HG03066 (cell line): ENCODE measurements around the gene SNX14.
A peak's percentile ranks its signal among the peaks of the same experiment; 100 is the strongest.
"Not testable (repeated sequence)": the region's sequence is repeated elsewhere in the genome, so short reads cannot be mapped to it uniquely, and the experiment has no call there.

Experiments
- ATAC-seq: cut with Tn5 transposase; IDR thresholded peaks from one replicate; pipeline ENCODE4 v1.9.1; 2021; ENCODE audit warnings: low read depth; ENCODE audit not compliant: unreplicated experiment

SNX14 gene

DNA sequence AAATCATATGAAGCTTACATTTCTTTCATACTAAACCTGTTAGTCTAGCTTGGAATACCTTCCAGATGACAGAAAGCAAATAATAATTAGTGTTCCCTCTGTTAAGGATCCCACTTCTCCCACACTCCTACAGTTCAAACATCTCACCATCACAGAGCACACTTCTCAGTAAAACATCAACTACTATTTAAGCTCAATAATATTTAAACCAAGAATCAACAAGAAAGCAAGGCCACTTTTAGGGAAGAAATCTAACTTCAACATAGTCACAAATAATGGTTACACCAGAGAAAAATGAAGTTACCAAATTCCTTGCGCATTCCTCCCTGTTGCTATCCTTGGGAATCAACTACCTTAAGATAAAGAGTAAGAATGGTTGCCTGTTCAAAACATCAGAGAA, 1.6 kb downstream of the SNX14 start:
- ATAC-seq: no peak

DNA sequence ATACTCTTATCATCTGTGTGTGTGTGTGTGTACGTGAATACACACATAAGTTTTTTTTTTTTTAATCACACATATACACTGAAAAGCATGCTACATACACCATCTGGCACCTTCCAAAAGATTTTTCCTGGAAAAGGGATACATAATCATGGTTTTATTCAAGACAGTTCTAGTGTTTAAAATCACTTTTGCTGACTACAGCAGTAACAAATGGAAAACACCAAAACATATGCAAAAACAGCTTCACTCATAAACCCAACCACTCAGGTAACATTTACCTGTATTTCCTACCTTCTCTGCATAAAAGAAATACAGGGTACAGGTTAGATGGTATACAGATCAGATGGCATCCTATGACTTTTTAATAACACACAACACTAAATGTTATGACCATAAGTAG, 2.5 kb downstream of the SNX14 start:
- no peak for ATAC-seq

DNA sequence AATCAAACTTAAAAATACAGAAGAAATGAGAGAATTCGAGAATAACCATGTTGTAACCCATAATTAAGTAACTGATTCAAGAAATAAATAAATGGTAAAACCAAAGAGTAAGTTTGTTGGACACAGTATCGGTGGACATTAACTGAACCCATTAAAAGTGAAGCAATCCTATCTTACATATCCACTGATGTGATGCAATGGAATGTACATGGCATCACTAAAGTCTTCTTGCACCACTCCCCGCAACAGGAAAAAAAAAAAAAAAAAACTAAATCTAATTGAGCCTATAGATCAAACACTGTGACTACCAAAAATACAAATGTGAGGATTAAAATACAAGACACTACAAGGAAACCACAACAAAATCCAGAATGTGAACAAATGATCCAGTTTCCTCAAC, 7.9 kb downstream of the SNX14 start:
- ATAC-seq: no peak

DNA sequence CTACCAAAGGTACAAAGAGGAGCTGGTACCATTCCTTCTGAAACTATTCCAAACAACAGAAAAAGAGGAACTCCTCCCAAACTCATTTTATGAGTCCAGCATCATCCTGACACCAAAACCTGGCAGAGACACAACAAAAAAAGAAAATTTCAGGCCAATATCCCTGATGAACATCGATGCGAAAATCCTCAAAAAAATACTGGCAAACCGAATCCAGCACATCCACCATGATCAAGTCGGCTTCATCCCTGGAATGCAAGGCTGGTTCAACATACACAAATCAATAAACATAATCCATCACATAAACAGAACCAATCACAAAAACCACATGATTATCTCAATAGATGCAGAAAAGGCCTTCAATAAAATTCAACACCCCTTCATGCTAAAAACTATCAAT, 10.8 kb downstream of the SNX14 start:
- not testable (repeated sequence) for ATAC-seq

DNA sequence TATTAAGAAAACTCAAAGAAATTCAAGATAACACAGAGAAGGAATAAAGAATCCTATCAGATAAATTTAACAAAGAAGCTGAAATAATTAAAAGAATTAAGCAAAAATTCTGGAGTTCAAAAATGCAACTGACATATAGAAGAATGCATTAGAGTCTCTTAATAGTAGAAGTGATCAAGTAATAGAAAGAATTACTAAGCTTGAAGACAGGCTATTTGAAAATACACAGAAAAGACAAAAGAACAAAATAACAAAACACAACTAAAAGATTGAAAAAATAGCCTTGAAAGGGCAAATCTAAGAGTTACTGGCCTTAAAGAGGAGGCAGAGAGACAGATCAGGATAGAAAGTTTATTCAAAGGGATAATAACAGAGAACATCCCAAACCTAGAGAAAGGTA, 12.1 kb downstream of the SNX14 start:
- no peak for ATAC-seq

DNA sequence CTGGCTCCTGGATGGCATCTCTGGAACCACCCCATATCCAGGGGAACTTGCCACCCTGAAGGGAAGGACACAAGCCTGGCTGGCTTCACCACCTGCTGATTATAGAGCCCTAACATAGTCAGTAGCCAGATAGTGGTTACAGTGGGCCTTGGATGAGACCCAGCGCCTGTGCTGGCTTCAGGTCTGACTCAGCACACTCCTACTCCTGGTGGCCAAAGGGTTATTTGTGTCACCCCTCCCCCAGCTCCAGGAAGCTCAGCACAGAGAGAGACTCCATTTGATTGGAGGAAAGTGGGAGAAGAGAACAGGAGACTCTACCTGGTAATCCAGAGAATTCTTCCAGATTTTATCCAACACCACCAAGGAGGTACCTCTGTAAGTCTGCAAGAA, 12.8 kb downstream of the SNX14 start:
- ATAC-seq: peak; percentile 82

DNA sequence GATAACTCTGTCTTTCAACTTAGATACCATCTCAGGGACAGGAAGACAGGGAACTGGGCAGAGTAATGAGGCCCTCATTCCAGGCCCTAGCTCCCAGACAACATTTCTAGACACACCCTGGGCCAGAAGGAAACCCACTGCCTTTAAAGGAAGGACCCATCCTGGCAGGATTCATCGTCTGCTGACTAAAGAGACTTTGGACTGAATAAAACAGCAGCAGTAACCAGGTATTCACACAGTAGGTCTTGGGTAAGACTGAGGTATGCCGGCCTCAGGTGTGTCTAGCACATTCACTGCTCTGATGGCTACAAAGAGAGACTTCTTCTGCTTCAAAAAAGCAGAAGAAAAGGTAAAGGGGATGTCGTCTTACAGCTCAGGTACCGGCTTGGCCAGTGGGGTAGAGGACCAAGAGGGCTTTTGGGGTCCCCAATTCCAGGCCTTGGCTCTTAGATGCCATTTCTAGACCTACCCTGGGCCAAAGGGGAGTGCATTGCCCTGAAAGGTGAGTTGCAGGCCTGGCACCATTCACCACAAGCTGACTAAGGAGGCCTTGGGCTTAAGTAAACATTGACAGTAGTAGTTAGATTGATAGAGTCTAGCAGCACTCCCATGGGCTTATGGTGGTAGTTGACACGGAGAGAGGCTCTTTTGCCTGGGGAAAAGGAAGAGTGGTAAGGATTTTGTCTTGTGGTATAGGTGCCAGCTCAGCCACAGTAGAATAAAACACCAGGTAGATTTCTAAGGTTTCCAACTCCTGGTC, 13.4 kb downstream of the SNX14 start:
- peak; percentile 20 for ATAC-seq

DNA sequence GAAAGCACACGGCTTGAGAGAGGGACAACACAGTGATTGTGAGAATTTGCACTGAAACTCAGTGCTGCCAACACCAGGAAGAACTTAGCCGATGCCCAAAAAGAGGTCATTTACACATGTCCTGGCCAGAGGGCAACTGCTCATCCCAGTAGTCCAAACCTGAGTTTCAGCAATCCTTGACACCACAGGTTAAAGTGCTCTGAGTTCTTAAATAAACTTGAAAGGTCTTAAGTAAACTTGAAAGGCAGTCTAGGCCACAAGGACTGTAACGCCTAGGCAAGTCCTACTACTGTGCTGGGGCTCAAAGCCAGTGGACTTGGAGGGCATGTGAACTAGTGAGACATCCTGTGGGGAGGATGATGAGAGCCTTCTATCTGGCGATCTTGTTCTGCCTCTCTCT, 14.1 kb downstream of the SNX14 start:
- no peak for ATAC-seq

DNA sequence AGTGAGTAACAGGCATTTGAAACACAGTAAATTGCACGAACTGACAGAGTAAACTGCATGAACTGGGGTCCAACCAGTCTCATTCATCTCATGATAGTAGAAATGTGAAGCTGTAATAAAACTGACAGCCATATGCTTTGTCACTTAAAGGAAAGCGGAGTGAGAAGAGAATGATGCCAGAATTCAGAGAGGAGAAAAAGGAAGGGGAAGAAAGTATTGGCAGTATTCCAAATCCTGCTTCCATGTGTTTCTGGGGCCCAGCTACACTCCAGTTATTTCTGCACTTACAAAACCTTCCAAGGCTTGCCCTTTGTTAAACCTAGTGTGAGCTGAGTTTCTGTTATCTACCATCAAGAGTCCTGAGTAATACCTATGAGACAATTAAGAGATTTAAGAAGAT, 17.2 kb downstream of the SNX14 start:
- no peak for ATAC-seq

DNA sequence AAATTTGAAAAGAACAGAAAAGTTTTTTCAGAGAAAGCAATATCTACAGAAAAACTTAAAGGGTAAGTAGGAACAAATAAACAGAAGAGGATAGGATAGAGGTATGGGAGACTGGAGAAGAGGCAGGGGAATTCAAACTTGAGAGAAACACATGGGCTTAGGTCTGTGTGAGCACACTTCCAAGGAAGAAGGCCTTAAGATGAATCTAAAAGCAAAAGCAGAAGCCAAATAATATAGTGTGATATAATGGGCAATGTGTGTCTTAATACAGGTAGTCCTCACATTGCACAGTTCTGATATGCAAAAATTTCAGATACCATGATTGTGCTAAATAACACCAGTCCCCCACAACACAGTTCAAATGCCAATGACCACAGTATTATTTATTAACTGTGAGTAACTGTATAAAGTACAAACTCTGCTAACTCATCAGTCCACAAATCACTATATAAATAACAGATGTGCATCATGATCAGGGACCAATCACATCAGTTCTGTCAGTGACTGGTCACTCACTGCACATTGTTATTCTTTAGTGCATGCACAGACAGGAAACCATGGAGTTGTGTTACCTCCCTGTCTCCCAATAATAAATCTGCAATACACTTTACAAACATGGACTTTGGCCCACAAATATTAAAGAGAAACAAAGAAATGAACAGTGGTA, 18.6 kb downstream of the SNX14 start:
- no peak for ATAC-seq

DNA sequence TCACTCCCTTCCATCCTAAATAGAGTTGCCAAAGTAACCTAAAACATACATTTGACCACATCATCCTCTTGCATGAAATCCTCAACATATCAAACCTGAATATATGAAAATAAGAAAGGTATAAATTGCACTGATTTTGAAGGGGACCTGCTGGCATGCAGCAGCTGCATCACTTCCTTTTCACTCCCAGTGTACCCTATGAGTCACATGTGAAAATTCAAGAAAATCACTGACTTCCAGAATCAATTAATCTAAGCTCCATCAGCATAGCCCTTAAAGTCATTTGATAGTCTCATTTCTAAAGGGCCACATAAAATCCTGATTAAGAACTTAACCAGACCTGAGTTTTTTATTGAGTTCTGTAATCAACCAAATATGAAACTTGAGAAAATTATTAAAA, 24.3 kb downstream of the SNX14 start:
- no peak for ATAC-seq

DNA sequence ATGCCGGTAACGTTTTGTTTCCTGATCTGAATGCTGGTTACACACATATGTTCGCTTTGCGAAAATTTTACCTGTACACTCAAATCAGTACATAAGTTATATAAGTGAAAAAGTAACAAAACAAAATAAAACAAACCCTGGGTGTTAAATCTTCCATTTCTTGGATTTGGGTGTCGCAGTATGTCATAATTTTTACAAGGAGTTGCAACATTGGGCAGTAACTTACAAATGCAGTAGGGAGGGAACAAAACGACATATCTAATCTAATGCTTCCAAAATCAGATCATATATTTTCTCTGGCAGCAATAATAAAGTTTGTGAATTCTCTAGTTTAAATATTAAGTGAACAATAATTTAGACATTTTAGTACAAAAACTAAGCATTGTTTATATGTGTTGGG, 25.2 kb downstream of the SNX14 start:
- no peak for ATAC-seq

DNA sequence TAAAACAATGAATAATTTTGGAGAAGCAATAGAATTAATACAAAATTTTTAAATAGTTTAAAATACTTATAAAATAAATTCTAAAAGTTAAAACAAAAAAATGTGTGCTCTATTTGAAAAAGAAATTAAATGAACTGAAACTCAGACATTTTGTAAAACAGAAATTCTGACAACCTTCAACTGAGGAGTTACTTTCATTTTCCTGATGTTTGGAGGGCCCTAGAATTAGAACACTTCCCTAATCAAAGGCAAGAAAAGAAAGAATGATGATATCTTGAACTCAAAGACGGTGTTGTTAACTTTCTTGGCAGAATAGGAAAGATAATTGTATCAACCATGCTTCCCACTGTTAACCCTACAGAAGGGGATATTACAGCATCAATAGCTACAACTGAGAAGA, 27.9 kb downstream of the SNX14 start:
- ATAC-seq: no peak

DNA sequence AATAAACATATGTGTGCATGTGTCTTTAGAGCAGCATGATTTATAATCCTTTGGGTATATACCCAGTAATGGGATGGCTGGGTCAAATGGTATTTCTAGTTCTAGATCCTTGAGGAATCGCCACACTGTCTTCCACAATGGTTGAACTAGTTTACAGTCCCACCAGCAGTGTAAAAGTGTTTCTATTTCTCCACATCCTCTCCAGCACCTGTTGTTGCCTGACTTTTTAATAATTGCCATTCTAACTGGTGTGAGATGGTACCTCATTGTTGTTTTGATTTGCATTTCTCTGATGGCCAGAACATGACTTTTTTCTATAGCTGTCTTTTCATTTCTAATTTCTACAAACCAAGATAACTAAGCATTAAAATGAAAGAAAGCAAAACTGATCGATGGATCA, 29.4 kb downstream of the SNX14 start:
- ATAC-seq: not testable (repeated sequence)

DNA sequence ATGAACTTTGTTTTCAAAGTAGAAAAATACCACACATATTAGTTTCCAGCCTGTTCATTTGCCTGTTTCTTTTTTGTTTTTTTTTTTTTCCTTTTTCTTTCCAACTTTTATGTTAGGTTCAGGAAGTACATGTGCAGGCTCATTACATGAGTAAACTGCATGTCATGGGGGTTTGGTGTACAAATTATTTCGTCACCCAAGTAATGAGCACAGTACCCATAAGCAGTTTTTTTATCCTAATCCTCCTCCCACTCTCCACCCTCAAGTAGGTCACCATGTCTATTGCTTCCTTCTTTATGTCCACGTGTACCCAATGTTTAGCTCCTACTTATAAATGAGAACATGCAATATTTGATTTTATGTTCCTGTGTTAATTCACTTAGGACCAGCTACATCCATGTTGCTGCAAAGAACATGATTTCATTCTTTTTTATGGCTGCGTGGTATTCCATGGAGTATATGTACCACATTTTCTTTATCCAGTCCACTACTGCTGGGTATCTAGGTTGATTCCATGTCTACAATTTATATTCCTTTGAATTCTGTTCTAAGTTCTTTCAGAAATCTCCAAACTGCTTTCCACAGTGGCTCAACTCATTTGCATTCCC, 31.8 kb downstream of the SNX14 start:
- ATAC-seq: no peak

DNA sequence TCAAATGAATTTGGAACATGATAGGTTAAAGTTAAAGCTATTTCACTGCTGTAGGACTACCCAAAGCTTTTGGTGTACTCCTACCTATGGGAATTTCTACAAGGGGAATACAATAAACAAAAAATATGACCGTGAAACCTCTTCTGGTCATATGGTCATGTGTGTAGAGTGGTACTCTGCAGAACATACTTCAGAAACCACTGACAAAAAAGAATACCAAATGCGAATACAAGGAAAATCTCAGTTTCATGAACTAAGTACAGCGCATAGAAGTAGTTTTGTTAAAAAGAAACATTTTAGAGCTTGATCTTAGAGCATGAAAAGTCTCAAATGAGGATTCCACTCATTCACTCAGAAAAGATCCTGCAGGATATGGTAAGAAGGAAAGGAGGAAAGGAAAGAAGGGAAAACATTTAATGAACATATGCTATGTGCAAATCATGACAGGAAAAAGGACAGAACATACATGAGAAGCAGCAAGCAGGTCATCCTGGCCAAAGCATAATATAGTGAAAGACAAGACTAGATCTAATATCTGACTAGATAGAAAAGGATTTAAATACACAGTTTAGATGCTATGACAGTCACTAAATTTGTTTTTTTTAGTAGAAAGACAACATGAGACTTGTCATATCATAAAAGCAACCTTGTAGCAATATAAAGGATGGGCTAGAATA, 36.5 kb downstream of the SNX14 start:
- no peak for ATAC-seq

DNA sequence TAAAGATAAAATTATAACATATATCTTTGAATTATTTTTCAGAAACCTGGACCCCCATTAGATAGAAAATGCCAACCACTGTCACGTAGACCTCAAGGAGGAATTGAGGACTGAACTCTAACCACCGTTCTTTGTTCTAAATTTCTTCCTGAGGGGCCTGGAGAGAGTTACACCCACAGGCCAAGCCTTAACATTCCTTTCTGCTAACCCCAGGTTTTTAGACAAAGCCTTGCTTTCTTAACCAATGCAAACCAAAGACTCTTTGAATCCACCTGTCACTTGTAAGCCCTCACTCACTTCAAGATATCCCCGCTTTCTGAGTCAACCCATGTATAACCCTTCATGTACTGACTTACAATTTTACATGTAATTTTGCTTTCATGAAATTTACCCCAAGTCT, 41.0 kb downstream of the SNX14 start:
- no peak for ATAC-seq

DNA sequence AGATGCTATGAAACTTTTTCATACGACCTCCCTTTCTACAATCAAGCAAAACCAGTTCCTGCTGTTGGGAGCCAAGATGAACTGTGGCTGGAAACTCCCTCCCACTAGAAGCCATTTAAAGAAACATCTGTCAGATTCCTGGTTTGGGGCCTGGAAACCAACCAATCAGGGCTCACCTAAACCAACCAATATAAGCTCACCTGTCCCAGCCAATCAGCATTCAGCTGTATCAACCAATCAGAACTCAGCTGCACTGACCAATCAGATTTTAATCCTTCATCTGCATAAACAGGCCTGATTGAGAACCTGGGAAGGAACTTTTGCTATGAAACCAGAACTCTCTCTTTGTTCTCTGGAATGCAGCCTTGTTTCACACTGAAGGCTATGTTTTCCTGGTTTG, 42.4 kb downstream of the SNX14 start:
- no peak for ATAC-seq

DNA sequence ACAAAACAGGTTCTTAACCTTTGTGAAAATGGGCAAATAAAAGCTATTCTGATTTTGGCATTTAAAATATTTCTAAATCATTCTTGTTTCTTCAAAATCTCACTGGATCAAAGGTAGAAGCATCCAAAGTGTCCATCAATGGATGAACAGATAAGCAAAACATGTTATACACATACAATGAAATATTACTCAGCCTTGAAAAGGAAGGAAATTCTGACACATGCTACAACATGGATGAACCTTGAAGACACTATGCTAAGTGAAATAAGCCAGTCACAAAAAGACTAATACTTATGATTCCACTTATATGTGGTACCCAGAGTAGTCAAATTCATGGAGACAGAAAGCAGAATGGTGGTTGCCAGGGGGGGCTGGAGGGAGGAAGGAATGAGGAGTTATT, 45.9 kb downstream of the SNX14 start:
- ATAC-seq: no peak

DNA sequence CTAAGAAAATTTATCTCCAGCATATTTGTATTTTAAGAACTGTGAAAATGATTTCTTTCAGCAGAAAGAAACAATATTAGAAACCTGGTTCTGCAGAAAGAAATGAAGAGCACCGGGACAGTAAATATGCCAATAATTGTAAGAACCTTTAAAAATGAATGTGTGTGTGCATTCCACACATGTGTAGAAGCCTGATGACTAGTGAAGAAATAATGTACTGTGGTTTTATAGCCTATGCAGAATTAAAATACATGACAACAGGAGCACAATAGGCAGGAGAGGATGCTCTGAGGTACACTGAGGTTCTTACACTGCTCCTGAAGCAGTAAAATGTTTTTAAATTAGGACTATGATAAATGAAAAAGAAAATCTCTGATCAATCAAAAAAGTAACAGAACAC, 48.9 kb downstream of the SNX14 start:
- ATAC-seq: no peak

DNA sequence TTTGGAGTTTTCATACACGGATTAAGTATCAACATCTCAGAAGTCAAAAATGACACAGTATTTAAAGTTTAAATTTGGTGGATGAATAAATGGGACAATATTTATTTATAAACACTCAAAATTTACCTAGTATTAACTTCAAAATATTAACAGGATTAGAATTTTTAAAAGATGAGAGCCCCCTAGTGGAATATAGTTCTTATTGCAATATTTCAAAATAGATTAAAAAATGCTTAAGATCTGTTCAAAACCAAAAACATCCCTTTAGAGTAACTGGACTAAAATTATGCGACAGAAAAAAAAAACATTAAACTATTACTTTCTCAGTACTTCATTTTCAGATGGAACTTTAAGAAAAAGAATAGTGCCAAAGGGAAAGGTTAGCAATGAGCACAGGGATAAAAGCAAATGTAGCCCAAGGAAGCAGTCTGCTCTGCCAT, 56.6 kb downstream of the SNX14 start:
- no peak for ATAC-seq
